Renal cortical epithelial cell (primary cell): Measurements from ENCODE around the gene MUSTN1. TPM values are rescaled to one million over a fixed set of nuclear protein-coding genes. Genes with fewer than 3 reads are reported as not detected.
A peak's percentile ranks its signal among the peaks of the same experiment; 100 is the strongest.

ENCODE experiments used
- DNase-seq: peaks from one replicate; pipeline ENCODE4 v3.0.0-alpha.2; 2011; ENCODE audit warnings: low read depth
- total RNA-seq: library from RNA; depleted of rRNA; stranded (reverse); fragments of >200 nt; gene quantifications from 2 replicates; pipeline ENCODE4 v1.2.3, GENCODE V29; 2014

The MUSTN1 gene
- not detected in 2 replicates for total RNA-seq

DNA sequence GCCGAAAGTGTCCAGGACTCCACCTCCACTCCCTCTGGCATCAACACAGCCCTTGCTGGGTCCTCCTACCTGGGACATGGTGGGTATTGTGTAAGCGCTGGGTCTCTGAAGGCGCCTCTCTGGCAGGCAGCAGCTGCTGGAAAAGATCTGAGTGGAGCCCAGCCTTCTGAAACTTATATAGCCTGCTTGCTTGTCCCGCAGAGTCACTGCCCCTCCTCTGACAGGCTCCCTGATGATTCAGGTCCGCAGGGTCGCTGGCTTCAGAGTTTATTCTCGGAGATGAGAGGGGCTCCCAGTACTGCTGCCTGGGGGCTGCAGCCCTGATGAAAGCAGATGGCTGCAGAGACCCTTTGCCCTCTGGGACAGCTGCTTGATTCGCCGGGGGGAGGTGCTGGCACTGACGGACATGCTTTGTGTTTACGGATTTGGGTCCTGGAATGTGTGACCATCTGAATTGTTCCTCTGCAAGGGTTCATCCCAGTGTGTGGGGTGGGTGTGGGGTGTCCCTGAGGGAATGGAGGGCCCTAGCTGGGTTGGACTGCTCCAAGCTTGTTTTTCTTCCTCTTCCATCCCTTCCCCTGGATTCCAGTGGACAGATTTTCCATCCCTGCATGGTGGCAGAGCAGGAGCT lies at the start of gene MUSTN1:
TSS of gene MUSTN1 (minus strand) at position 149 of the 631 bp plus-strand sequence. CDS start at position 78, 71 bp downstream.
- DNase-seq: no peak

- DNase-seq: no peak
Observed at GRCh38 chr3:52882377-52882776, 47.6 kb upstream of the MUSTN1 start.

GRCh38 chr3:52881871-52882270 lies 47.1 kb upstream of the MUSTN1 start:
- DNase-seq: no peak

- DNase-seq: no peak
Observed at GRCh38 chr3:52880474-52880873, 45.7 kb upstream of the MUSTN1 start.

GRCh38 chr3:52880047-52880446 lies 45.2 kb upstream of the MUSTN1 start:
- DNase-seq: no peak

- DNase-seq: no peak
Observed at GRCh38 chr3:52879581-52879980, 44.8 kb upstream of the MUSTN1 start.

DNA sequence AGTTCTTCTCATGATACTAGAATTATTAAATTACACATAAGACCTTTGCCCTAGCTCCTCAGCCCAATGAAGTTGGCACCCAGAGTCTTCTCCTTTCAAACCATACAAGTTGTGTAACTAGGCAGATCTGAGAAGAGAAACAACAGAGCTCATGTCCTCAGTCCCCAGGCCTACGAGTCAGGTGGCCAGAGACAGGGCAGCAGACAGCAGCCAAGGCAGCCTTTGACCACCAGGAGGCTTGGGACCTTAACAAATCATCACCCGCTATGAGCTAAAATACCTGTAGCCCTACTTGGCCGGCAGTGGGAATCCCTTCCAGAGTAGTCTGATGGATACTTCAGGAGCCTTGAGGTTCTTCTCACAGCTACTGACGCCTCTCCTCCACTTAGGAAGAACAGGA lies 44.3 kb upstream of the MUSTN1 start:
- DNase-seq: no peak

GRCh38 chr3:52877085-52877484 lies 42.3 kb upstream of the MUSTN1 start:
- DNase-seq: no peak

DNA sequence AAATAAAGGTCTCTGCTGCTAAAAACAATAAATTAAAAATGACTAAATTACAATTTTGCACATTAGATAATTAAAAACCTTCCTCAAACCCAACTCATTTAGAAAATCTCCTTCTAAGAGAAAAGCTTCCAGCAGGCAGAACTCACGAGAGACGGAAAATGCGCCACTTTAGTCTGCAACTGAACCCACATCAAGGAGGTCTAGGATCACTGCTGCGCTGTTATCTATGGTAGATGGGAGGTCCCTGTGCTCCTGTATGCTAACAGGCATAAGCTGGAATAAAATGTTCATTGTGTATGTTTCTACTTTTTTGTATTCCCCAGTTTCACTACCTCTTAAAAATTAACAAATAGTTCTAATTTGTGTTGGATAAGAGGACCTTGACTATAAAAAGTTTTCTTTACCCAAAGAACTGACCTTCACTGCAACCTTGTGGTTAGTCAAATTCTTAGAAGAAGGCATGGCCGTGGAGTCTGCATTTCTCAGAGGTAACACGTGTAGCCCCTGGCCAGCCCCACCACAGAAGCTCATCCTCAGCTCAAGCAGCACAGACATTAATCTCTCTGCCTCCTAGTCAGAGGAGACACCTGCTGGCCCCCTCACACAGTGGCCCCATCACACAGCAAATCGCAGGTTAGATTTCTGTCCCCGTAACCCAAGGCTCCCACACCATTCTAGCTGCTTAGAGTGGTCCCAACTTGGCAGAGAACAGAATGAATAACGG lies 40.2 kb upstream of the MUSTN1 start:
- DNase-seq: no peak

GRCh38 chr3:52874160-52874701 lies 39.4 kb upstream of the MUSTN1 start:
- DNase-seq: no peak

DNA sequence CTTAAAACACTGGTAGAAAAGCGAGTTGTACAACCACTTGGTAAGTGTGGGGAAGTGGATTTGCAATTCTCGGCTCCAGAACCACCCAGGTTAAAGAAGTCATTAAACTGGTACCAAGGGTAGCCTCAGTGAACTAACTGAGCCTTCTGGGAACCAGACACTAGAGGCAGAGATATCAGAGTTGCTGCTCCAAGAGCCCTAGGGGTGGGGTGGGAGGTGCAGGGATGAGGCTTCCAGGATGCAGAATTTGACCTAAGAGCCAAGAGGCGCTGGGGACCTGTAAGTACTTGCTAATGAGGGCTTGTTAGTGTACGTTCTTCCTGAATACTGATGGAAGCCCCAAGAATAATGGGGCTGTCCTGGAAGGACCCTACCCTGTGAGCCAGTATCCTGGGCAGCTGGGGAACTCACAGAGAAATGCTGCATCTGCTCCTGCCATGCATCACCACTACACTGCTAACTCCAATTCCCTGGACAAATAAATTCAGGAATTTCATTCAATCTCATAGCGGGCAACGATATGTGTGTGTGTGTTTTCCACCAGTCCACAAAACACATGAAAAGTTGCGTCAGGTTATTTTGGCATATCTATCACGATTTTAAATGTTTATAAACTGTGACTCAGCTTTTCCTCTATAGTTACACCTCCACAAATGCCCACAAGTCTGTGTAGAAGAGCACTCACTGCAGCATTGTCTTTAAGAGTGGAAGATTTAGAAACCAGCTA lies 38.8 kb upstream of the MUSTN1 start:
- DNase-seq: no peak

DNA sequence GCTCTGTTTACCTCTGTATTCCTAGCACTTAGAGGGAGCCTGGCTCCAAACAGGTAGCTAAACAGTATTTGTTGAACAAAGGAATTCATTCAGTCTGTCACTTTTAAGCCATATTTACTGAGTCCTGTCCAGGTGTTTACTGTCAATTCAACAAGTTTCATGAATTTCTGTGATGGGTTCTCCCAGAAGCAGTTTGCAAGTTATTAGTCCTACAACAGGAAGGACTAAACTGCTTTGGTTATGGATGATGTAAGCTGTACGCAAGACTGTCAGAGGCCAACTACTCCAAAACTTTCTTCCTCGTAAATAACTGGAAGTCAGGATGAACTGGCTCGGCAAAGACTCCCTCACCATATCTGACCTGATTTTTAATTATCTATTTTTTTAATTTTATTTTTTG lies 37.4 kb upstream of the MUSTN1 start:
- no peak for DNase-seq

GRCh38 chr3:52871761-52872160 lies 36.9 kb upstream of the MUSTN1 start:
- no peak for DNase-seq

- DNase-seq: no peak
Observed at GRCh38 chr3:52870471-52870870, 35.7 kb upstream of the MUSTN1 start.

- DNase-seq: no peak
Observed at GRCh38 chr3:52866427-52866826, 31.6 kb upstream of the MUSTN1 start.

DNA sequence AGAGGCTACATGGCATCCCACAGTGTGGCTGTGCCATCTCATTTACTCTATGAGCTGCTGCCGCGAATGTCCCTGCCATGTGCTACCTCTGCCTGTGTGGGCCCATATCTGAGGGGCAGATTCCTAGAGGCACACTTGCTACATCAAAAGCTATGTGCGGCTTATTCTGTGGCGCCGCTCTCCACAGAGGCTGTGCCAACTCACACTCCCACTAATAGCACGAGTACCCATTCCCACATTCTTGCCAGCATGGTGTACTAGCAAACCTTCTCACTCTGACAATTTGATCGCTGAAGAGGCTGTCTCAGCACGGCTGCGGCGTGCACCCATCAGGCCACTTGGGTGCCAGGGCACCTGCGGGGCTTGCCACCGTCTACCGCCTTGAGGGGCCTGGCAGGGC lies 31.2 kb upstream of the MUSTN1 start:
- DNase-seq: no peak

DNA sequence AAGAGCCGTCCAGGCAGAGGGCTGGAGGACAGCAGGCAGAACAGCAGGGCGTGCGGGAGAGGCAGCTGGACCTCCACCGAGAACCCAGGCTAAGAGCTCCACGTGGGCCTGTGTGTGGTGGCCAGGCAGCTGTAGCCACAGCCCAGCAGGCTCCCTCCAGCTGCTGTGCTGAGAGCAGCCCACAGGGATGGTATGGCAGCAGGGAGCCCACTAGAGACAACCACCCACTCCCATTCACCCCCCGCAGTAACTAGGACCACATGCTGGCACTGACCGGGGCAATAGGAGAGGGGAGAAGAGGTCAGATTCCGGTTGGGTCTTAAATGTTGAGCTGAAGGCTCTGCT lies 25.6 kb upstream of the MUSTN1 start:
- DNase-seq: no peak

- DNase-seq: no peak
Observed at GRCh38 chr3:52859686-52860423, 25.0 kb upstream of the MUSTN1 start.

GRCh38 chr3:52857864-52858263 lies 23.0 kb upstream of the MUSTN1 start:
- no peak for DNase-seq

- DNase-seq: no peak
Observed at GRCh38 chr3:52857133-52857532, 22.3 kb upstream of the MUSTN1 start.

GRCh38 chr3:52856666-52857065 lies 21.8 kb upstream of the MUSTN1 start:
- no peak for DNase-seq

GRCh38 chr3:52854013-52854412 lies 19.2 kb upstream of the MUSTN1 start:
- peak; percentile 11 for DNase-seq
